HepG2 (cell line): ENCODE results near the gene PLBD2. TPM values are rescaled to one million over a fixed set of nuclear protein-coding genes. Genes with fewer than 3 reads are reported as not detected.

Experiments used
- CBX2 ChIP-seq, 2 experiments: fragments of 200-600 bp in 1 of 2; sonication (generic); formaldehyde crosslinking in 1 of 2; IDR thresholded peaks; 2 replicates each; pipeline versions ENCODE4 v1.7.0 to v1.8.1; 2018 to 2022; ENCODE audit warnings: low read depth in 2 of 2, low read length in 1 of 2, mild to moderate bottlenecking in 1 of 2, missing genetic modification reagents in 1 of 2
- CC2D1A ChIP-seq: sonication (generic); formaldehyde crosslinking; IDR thresholded peaks from 2 replicates; pipeline ENCODE4 v1.8.1; 2023; ENCODE audit warnings: mild to moderate bottlenecking, missing genetic modification reagents
- CCDC6 ChIP-seq: sonication (generic); formaldehyde crosslinking; IDR thresholded peaks from 2 replicates; pipeline ENCODE4 v1.8.1; 2022; ENCODE audit warnings: mild to moderate bottlenecking, missing genetic modification reagents, moderate library complexity
- DNMT1 ChIP-seq: sonication (generic); formaldehyde crosslinking; IDR thresholded peaks from 2 replicates; pipeline ENCODE4 v1.5.1; 2020; ENCODE audit warnings: mild to moderate bottlenecking, missing genetic modification reagents
- DR1 ChIP-seq: sonication (generic); formaldehyde crosslinking; IDR thresholded peaks from 2 replicates; pipeline ENCODE4 v1.8.0; 2021; ENCODE audit warnings: mild to moderate bottlenecking, missing genetic modification reagents, inconsistent platforms
- FOXP4 ChIP-seq: sonication (generic); formaldehyde crosslinking; IDR thresholded peaks from 2 replicates; pipeline ENCODE4 v1.4.0; 2020; ENCODE audit warnings: missing genetic modification reagents
- GATAD1 ChIP-seq: IDR thresholded peaks from 2 replicates; pipeline ENCODE4 v1.6.1; 2016; ENCODE audit warnings: missing genetic modification reagents, missing compliant biosample characterization
- GLI4 ChIP-seq: sonication (generic); formaldehyde crosslinking; IDR thresholded peaks from 2 replicates; pipeline ENCODE4 v1.5.1; 2020; ENCODE audit warnings: missing genetic modification reagents, mild to moderate bottlenecking, moderate library complexity, borderline replicate concordance
- GTF3A ChIP-seq: sonication (generic); formaldehyde crosslinking; conservative IDR thresholded peaks from 2 replicates; pipeline ENCODE4 v1.4.0; 2020; ENCODE audit warnings: mild to moderate bottlenecking, missing genetic modification reagents
- IRX3 ChIP-seq: sonication (generic); formaldehyde crosslinking; IDR thresholded peaks from 2 replicates; pipeline ENCODE4 v1.8.1; 2023; ENCODE audit warnings: mild to moderate bottlenecking, low read depth, missing genetic modification reagents, borderline replicate concordance
- NBN ChIP-seq: fragments of 450-650 bp; conservative IDR thresholded peaks from 2 replicates; pipeline ENCODE4 v1.6.1; 2017
- NFKBIZ ChIP-seq: IDR thresholded peaks from 2 replicates; pipeline ENCODE4 v1.6.1; 2018; ENCODE audit warnings: missing genetic modification reagents, missing compliant biosample characterization
- REPIN1 ChIP-seq: sonication (generic); formaldehyde crosslinking; IDR thresholded peaks from 2 replicates; pipeline ENCODE4 v1.8.0; 2022; ENCODE audit warnings: missing genetic modification reagents, low read depth, mild to moderate bottlenecking, borderline replicate concordance
- XBP1 ChIP-seq: sonication (generic); formaldehyde crosslinking; IDR thresholded peaks from 2 replicates; pipeline ENCODE4 v1.5.0; 2020; ENCODE audit warnings: missing genetic modification reagents
- ZNF17 ChIP-seq: sonication (generic); formaldehyde crosslinking; IDR thresholded peaks from 2 replicates; pipeline ENCODE4 v1.5.0; 2020; ENCODE audit warnings: mild to moderate bottlenecking, missing genetic modification reagents
- ZNF614 ChIP-seq: IDR thresholded peaks from 2 replicates; pipeline ENCODE4 v1.6.1; 2018; ENCODE audit warnings: missing biosample characterization, missing genetic modification reagents, inconsistent platforms, borderline replicate concordance
- ZNF720 ChIP-seq: sonication (generic); formaldehyde crosslinking; IDR thresholded peaks from 2 replicates; pipeline ENCODE4 v1.4.0; 2020; ENCODE audit warnings: missing genetic modification reagents
- ZNF790 ChIP-seq: sonication (generic); formaldehyde crosslinking; IDR thresholded peaks from 2 replicates; pipeline ENCODE4 v1.8.0; 2022; ENCODE audit warnings: missing genetic modification reagents, mild to moderate bottlenecking, borderline replicate concordance
- polyA plus RNA-seq, 8 experiments: library from polyadenylated mRNA; depleted of rRNA in 3 of 8; stranded (reverse) in 7 of 8; unstranded in 1 of 8; fragments of >200 nt; fragmentation: Illumina TruSeq in 4 of 8; extraction: Trizol in 4 of 8; gene quantifications; 2 replicates each; pipeline versions ENCODE4 v1.2.1 to v1.2.3, GENCODE V29; 2011 to 2016; ENCODE audit warnings: low read depth in 4 of 8, missing spikeins in 1 of 8, mixed read lengths in 1 of 8; ENCODE audit not compliant: insufficient read depth in 1 of 8
- total RNA-seq, 5 experiments: library from RNA; depleted of rRNA; stranded (reverse); fragments of >200 nt; fragmentation: Illumina TruSeq; extraction: Trizol; gene quantifications; 2 replicates each; pipeline ENCODE4 v1.2.3, GENCODE V29; 2016; ENCODE audit warnings: low read depth in 1 of 5
- TF ChIP-seq, protein P1 (sequence below): IDR thresholded peaks from 2 replicates; pipeline ENCODE4 v1.6.1; 2018; ENCODE audit warnings: missing genetic modification reagents
- TF ChIP-seq, protein P2 (sequence below): sonication (generic); formaldehyde crosslinking; IDR thresholded peaks from 2 replicates; pipeline ENCODE4 v1.5.1; 2020; ENCODE audit warnings: mild to moderate bottlenecking, missing genetic modification reagents, moderate library complexity
- TF ChIP-seq, protein P3 (sequence below): fragments of 450-650 bp; IDR thresholded peaks from 2 replicates; pipeline ENCODE4 v1.6.1; 2016

Gene PLBD2
- total and polyA plus RNA-seq, 2 of the 13 experiments (the other 11 are each of a cell fraction or from before 2014, with no cell fraction given), result 6.7 to 8.5 TPM

DNA sequence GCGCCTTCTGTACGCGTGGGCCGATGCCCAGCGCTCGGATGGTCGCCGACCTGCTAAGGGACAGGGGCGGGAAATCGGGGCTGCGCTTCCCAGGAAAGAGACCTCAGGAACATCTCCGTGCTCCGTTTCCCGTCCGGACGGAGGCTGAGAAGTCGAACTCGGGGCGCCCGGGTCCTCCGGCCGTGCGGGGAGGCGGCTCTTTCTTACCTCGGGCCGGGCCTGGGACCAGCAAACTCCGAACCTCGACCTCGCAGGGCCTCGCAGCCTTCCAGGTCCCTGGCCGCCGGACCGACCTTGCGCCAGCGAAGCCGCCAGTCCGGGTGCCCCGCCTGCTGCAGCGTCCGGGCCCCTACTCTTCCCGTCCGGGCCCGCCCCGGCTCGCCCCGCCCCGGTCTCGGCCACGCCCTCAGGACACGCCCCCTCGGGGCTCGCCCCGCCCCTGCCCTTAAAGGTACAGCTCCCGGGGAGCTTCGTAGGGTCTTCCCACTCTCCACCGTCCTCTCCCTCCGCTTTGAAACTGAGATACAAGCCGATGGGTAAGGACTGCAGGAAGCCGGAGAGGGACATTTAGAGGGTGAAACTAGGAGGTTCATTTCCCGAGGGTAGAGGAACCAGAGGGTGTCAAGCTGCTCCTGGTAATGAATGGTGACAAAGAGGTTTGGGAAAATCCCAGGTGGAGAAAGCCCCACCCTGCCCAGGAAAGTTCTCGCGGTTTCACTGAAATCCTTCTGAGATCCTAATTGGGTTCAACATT lies 23.4 kb upstream of the PLBD2 start, which contains the start of gene SLC8B1 (continued):
- no peak for TF ChIP-seq GTF3A
- TF ChIP-seq ZNF17 (CRISPR knock-in tag), result no peak
- no peak for TF ChIP-seq ZNF790 (CRISPR knock-in tag)
- no peak for TF ChIP-seq ZNF614 (CRISPR knock-in tag)
- TF ChIP-seq XBP1 (CRISPR knock-in tag), result no peak
- TF ChIP-seq FOXP4 (CRISPR knock-in tag), result no peak
- no peak for TF ChIP-seq GATAD1
- no peak for TF ChIP-seq IRX3 (CRISPR knock-in tag)
- TF ChIP-seq DR1 (CRISPR knock-in tag), result no peak
- TF ChIP-seq, protein P1, sequence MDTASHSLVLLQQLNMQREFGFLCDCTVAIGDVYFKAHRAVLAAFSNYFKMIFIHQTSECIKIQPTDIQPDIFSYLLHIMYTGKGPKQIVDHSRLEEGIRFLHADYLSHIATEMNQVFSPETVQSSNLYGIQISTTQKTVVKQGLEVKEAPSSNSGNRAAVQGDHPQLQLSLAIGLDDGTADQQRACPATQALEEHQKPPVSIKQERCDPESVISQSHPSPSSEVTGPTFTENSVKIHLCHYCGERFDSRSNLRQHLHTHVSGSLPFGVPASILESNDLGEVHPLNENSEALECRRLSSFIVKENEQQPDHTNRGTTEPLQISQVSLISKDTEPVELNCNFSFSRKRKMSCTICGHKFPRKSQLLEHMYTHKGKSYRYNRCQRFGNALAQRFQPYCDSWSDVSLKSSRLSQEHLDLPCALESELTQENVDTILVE (CRISPR knock-in tag), result no peak; the same call in 1 of the 2 replicates
- TF ChIP-seq CCDC6, result peak; percentile 69; the same call in 1 of the 2 replicates
- TF ChIP-seq DNMT1, result 0 out of 2 replicates have a peak, but pooled peaks have one; percentile 65
- 0 out of 2 replicates have a peak, but pooled peaks have one; percentile 49 for TF ChIP-seq GLI4 (CRISPR knock-in tag)
- 0 out of 2 replicates have a peak, but pooled peaks have one; percentile 24 for TF ChIP-seq CC2D1A (CRISPR knock-in tag)
- no peak for TF ChIP-seq CBX2 (IDR thresholded peaks at IDR 0.05; ENCODE audit: low read depth, low read length)
- TF ChIP-seq CBX2 (CRISPR knock-in tag; IDR thresholded peaks at IDR 0.05; ENCODE audit: low read depth), result no peak
- TF ChIP-seq, protein P2, sequence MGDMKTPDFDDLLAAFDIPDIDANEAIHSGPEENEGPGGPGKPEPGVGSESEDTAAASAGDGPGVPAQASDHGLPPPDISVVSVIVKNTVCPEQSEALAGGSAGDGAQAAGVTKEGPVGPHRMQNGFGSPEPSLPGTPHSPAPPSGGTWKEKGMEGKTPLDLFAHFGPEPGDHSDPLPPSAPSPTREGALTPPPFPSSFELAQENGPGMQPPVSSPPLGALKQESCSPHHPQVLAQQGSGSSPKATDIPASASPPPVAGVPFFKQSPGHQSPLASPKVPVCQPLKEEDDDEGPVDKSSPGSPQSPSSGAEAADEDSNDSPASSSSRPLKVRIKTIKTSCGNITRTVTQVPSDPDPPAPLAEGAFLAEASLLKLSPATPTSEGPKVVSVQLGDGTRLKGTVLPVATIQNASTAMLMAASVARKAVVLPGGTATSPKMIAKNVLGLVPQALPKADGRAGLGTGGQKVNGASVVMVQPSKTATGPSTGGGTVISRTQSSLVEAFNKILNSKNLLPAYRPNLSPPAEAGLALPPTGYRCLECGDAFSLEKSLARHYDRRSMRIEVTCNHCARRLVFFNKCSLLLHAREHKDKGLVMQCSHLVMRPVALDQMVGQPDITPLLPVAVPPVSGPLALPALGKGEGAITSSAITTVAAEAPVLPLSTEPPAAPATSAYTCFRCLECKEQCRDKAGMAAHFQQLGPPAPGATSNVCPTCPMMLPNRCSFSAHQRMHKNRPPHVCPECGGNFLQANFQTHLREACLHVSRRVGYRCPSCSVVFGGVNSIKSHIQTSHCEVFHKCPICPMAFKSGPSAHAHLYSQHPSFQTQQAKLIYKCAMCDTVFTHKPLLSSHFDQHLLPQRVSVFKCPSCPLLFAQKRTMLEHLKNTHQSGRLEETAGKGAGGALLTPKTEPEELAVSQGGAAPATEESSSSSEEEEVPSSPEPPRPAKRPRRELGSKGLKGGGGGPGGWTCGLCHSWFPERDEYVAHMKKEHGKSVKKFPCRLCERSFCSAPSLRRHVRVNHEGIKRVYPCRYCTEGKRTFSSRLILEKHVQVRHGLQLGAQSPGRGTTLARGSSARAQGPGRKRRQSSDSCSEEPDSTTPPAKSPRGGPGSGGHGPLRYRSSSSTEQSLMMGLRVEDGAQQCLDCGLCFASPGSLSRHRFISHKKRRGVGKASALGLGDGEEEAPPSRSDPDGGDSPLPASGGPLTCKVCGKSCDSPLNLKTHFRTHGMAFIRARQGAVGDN (CRISPR knock-in tag), result peak; percentile 96
- no peak for TF ChIP-seq NBN
- TF ChIP-seq REPIN1, result peak; percentile 24; the same call in 1 of the 2 replicates
- TF ChIP-seq ZNF720 (CRISPR knock-in tag), result no peak
- TF ChIP-seq, protein P3, sequence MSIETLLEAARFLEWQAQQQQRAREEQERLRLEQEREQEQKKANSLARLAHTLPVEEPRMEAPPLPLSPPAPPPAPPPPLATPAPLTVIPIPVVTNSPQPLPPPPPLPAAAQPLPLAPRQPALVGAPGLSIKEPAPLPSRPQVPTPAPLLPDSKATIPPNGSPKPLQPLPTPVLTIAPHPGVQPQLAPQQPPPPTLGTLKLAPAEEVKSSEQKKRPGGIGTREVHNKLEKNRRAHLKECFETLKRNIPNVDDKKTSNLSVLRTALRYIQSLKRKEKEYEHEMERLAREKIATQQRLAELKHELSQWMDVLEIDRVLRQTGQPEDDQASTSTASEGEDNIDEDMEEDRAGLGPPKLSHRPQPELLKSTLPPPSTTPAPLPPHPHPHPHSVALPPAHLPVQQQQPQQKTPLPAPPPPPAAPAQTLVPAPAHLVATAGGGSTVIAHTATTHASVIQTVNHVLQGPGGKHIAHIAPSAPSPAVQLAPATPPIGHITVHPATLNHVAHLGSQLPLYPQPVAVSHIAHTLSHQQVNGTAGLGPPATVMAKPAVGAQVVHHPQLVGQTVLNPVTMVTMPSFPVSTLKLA, result no peak
- TF ChIP-seq NFKBIZ, result no peak
